K562 (cell line): ENCODE data around the gene AIRE. TPM values are rescaled to one million over a fixed set of nuclear protein-coding genes. Genes with fewer than 3 reads are reported as not detected.

Source experiments
- ATAC-seq: fragments of 200-7000 bp; cut with Tn5 transposase; 3 replicates; pipeline ENCODE4 v1.9.1; 2020; ENCODE audit warnings: moderate library complexity
- BruUV-seq: library from RNA; stranded (reverse); fragments of 400-500 nt; replicated peaks from 2 replicates; lab custom pipeline; 2021; lab: Mats Ljungman, UMichigan
- CTCF ChIA-PET: fragments of 300-600 bp; formaldehyde crosslinking; extraction: SDS; loops from one replicate; lab custom pipeline; 2021; ENCODE audit warnings: low intra/inter-chr PET ratio; lab: Yijun Ruan, JAX
- POLR2A ChIA-PET: fragments of 300-600, 350-650 bp; sonication (Branson Sonifier 250); formaldehyde crosslinking; extraction: SDS; loops from one replicate; lab custom pipeline; 2021; ENCODE audit warnings: antibody characterized with exemption, inconsistent platforms; lab: Yijun Ruan, JAX
- DNase-seq, 4 experiments: peaks; one replicate each; pipeline versions ENCODE4 v3.0.0 to v3.0.0-alpha.2; 2011 to 2018; ENCODE audit warnings: low spot score in 3 of 4, mixed read lengths in 3 of 4; ENCODE audit errors: extremely low read depth in 1 of 4
- FAIRE-seq: peaks from 2 replicates; lab custom pipeline; 2011; peaks lifted over from hg19 to GRCh38; lab: Jason Lieb, UNC
- H2AFZ ChIP-seq: 2 replicates; pipeline ENCODE4 v1.6.0; 2011; ENCODE audit warnings: low read depth, low read length, control low read depth, inconsistent platforms
- H3K27ac ChIP-seq: fragments of 200-600 bp; 3 replicates; pipeline ENCODE4 v1.8.0; 2011; ENCODE audit warnings: low read depth, mild to moderate bottlenecking, control low read depth, inconsistent platforms, low read length, moderate library complexity, mixed read lengths; ENCODE audit errors: extremely low read depth
- H3K27me3 ChIP-seq, 2 experiments: fragments of 300-600 bp in 1 of 2; 2 replicates in 1 of 2; 3 replicates in 1 of 2; pipeline versions ENCODE4 v1.6.0 to v1.8.0; 2011; ENCODE audit warnings: inconsistent platforms in 2 of 2, low read length in 2 of 2, mild to moderate bottlenecking in 1 of 2, mixed read lengths in 1 of 2, moderate library complexity in 1 of 2; ENCODE audit not compliant: control insufficient read depth in 2 of 2, insufficient read depth in 2 of 2
- H3K36me3 ChIP-seq: fragments of 300-600 bp; 3 replicates; pipeline ENCODE4 v1.8.0; 2011; ENCODE audit warnings: mild to moderate bottlenecking, low read length, inconsistent platforms; ENCODE audit not compliant: control insufficient read depth, insufficient read depth
- H3K4me1 ChIP-seq, 2 experiments: fragments of 200-600 bp in 1 of 2; replicated peaks in 1 of 2; 2 replicates in 1 of 2; 3 replicates in 1 of 2; pipeline versions ENCODE4 v1.5.1 to v1.8.0; 2011; ENCODE audit warnings: inconsistent platforms in 2 of 2, low read length in 2 of 2, mild to moderate bottlenecking in 1 of 2, mixed read lengths in 1 of 2, moderate library complexity in 1 of 2; ENCODE audit not compliant: control insufficient read depth in 2 of 2, insufficient read depth in 2 of 2
- H3K4me2 ChIP-seq: 2 replicates; pipeline ENCODE4 v1.6.1; 2011; ENCODE audit warnings: low read length, control low read depth, inconsistent platforms, mixed read lengths; ENCODE audit not compliant: insufficient read depth
- H3K4me3 ChIP-seq: fragments of 200-600 bp; sonication (generic), shearing (Covaris generic); 2 replicates; pipeline ENCODE4 v1.5.1; 2016; ENCODE audit warnings: control low read depth, inconsistent platforms
- H3K79me2 ChIP-seq: fragments of 200-600 bp; 3 replicates; pipeline ENCODE4 v1.8.0; 2011; ENCODE audit warnings: low read length, inconsistent platforms; ENCODE audit not compliant: control insufficient read depth, insufficient read depth
- H3K9ac ChIP-seq, 2 experiments: 2 replicates each; pipeline versions ENCODE4 v1.6.0 to v1.6.1; 2011; ENCODE audit warnings: low read depth in 2 of 2, low read length in 2 of 2, control low read depth in 1 of 2, inconsistent platforms in 1 of 2, mild to moderate bottlenecking in 1 of 2, mixed read lengths in 1 of 2; ENCODE audit not compliant: insufficient read depth in 1 of 2
- H3K9me1 ChIP-seq: one replicate; pipeline ENCODE4 v1.6.0; 2011; ENCODE audit warnings: inconsistent platforms, mild to moderate bottlenecking, low read length, moderate library complexity; ENCODE audit not compliant: control insufficient read depth, insufficient read depth
- H3K9me3 ChIP-seq: replicated peaks from 2 replicates; pipeline ENCODE4 v1.5.1; 2011; ENCODE audit warnings: low read depth, low read length, inconsistent platforms; ENCODE audit not compliant: control insufficient read depth, insufficient read depth
- H4K20me1 ChIP-seq: replicated peaks from 2 replicates; pipeline ENCODE4 v1.6.1; 2011; ENCODE audit warnings: low read length, inconsistent platforms, mixed read lengths; ENCODE audit not compliant: control insufficient read depth, insufficient read depth
- BRD4 ChIP-seq: fragments of 200-600 bp; sonication (generic); IDR thresholded peaks from 2 replicates; pipeline ENCODE4 v1.6.1; 2017; ENCODE audit warnings: inconsistent platforms
- FOSL1 ChIP-seq: fragments of 200-800 bp; sonication (Bioruptor generic); conservative IDR thresholded peaks from 2 replicates; pipeline ENCODE4 v1.6.1; 2016; ENCODE audit warnings: missing genetic modification characterization, missing compliant biosample characterization
- MEF2A ChIP-seq: IDR thresholded peaks from 2 replicates; pipeline ENCODE4 v1.6.1; 2011; ENCODE audit warnings: low read depth, mild to moderate bottlenecking, low read length, moderate library complexity; ENCODE audit not compliant: control insufficient read depth
- NCOA1 ChIP-seq: fragments of 450-650 bp; IDR thresholded peaks from 2 replicates; pipeline ENCODE4 v1.6.1; 2016; ENCODE audit warnings: low read depth
- PHB ChIP-seq: fragments of 250-450 bp; sonication (Bioruptor Pico); IDR thresholded peaks from 2 replicates; pipeline ENCODE4 v1.5.0; 2021
- POLR2H ChIP-seq: IDR thresholded peaks from 2 replicates; pipeline ENCODE4 v1.6.1; 2016; ENCODE audit warnings: missing genetic modification characterization, low read depth, mild to moderate bottlenecking, control low read depth, missing compliant biosample characterization, moderate library complexity
- PPARD ChIP-seq: fragments of 250-450 bp; sonication (Bioruptor Pico); IDR thresholded peaks from 2 replicates; pipeline ENCODE4 v1.8.0; 2022; ENCODE audit warnings: inconsistent platforms, mild to moderate bottlenecking, moderate library complexity
- RAD21 ChIP-seq, 2 experiments: fragments of 250-450 bp in 1 of 2; fragments of 450-650 bp in 1 of 2; sonication (Bioruptor Pico) in 1 of 2; formaldehyde crosslinking in 1 of 2; IDR thresholded peaks in 1 of 2; conservative IDR thresholded peaks in 1 of 2; 2 replicates each; pipeline versions ENCODE4 v1.4.0 to v1.8.0; 2020 to 2022; ENCODE audit warnings: mild to moderate bottlenecking in 2 of 2, moderate library complexity in 1 of 2
- RNF2 ChIP-seq: sonication (generic); IDR thresholded peaks from 2 replicates; pipeline ENCODE4 v1.6.1; 2016
- ZNF146 ChIP-seq: IDR thresholded peaks from one replicate; pipeline ENCODE4 v1.6.1; 2018; ENCODE audit warnings: missing compliant biosample characterization; ENCODE audit not compliant: unreplicated experiment
- ZNF165 ChIP-seq: fragments of 250-450 bp; sonication (Bioruptor Pico); IDR thresholded peaks from 2 replicates; pipeline ENCODE4 v1.4.0; 2020; ENCODE audit warnings: borderline replicate concordance
- ZNF3 ChIP-seq: fragments of 250-450 bp; sonication (Bioruptor Pico); IDR thresholded peaks from 2 replicates; pipeline ENCODE4 v1.5.0; 2021; ENCODE audit warnings: mild to moderate bottlenecking, moderate library complexity
- ZNF408 ChIP-seq: fragments of 250-450 bp; sonication (Bioruptor Pico); IDR thresholded peaks from 2 replicates; pipeline ENCODE4 v1.4.0; 2020; ENCODE audit warnings: low read depth, mild to moderate bottlenecking, moderate library complexity
- ZNF449 ChIP-seq: fragments of 250-450 bp; sonication (Bioruptor Pico); IDR thresholded peaks from 2 replicates; pipeline ENCODE4 v1.8.0; 2022; ENCODE audit warnings: moderate library complexity, mild to moderate bottlenecking, inconsistent platforms
- WGBS: fragments of 100-300 bp; shearing (Covaris generic); methylation state at CpG from one replicate; pipeline ENCODE4 v1.1.6; 2016; ENCODE audit warnings: low coverage, mixed read lengths; ENCODE audit not compliant: insufficient coverage; ENCODE audit errors: missing lambda C conversion rate; 5-methylcytosine and 5-hydroxymethylcytosine counted together
- in situ Hi-C: fragments of 300-500 bp; cut with MboI; formaldehyde crosslinking; loops from 4 replicates; pipeline ENCODE4 v1.15.0; 2018; ENCODE audit warnings: inconsistent platforms, mixed read lengths
- intact Hi-C: fragments of 100-400 bp; cut with micrococcal nuclease; formaldehyde crosslinking; loops from 2 replicates; pipeline ENCODE4 v1.14.2; 2022
- polyA plus RNA-seq, 8 experiments: library from polyadenylated mRNA; depleted of rRNA in 4 of 8; stranded (reverse) in 5 of 8; unstranded in 3 of 8; fragments of >200 nt; fragmentation: Nextera tagmentation in 2 of 8; fragmentation: Illumina TruSeq in 1 of 8; extraction: Ambion mirVana in 2 of 8; extraction: Trizol in 1 of 8; gene quantifications; 2 replicates each; pipeline versions ENCODE4 v1.2.1 to v1.2.3, GENCODE V29; 2011 to 2014; ENCODE audit warnings: inconsistent platforms in 1 of 8, missing spikeins in 1 of 8
- total RNA-seq, 7 experiments: library from RNA; depleted of rRNA in 6 of 7; stranded (reverse); fragments of >200 nt in 6 of 7; fragmentation: Illumina TruSeq in 2 of 7; extraction: Trizol in 2 of 7; gene quantifications; 2 replicates each; pipeline versions ENCODE4 v1.2.1 to v1.2.3, GENCODE V29; 2011 to 2021; ENCODE audit warnings: low replicate concordance in 1 of 7
- TF ChIP-seq, protein P1 (sequence below): fragments of 250-450 bp; sonication (Bioruptor Pico); IDR thresholded peaks from 2 replicates; pipeline ENCODE4 v1.8.0; 2022; ENCODE audit warnings: inconsistent platforms
- TF ChIP-seq, protein P2 (sequence below): fragments of 250-450 bp; sonication (Bioruptor Pico); IDR thresholded peaks from 2 replicates; pipeline ENCODE4 v1.4.0; 2020; ENCODE audit warnings: mild to moderate bottlenecking, moderate library complexity

Gene AIRE
- total and polyA plus RNA-seq, 9 of the 15 experiments (the other 6 are each of a cell fraction or from before 2014, with no cell fraction given), result 0.01 TPM; not detected in 8

DNA sequence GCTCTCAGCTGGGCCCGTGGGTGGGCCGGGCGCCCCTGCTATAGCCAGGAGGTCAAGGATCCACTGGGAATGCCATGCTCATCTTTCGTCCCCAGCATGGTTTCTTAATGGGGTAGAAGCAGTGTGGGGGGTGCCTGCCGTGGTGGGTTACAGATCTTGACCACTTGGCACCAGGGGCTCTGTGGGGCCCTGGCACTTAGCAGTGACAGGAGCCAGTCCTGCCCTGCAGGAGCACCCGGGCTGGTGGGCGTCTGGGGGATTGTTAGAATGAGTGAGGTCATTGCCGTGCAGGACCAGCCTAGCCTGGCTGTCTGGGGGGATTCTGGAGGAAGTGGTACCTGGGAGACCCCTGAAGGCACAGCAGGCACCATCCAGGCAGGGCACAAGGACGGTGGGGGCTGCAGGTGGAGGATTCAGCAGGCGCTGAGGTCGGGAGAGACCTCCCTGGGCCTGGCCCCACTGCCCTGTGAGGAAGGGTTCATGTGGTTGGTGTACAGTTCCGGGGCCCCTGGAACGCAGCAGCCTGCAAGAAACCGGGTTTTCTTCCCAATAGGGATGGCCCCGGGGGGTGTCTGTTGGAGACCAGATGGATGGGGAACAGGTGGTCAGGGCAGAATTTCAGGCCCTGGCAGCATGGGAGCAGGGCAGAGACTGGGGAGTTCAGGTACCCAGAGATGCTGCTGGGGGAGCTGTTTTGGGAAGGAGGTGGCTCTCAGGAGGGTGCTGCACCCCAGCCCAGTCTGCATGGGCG is 4.8 kb downstream of the AIRE start:
- no TSS peak for BruUV-seq
- CTCF ChIA-PET, result no interaction called here
- TF ChIP-seq, protein P1, sequence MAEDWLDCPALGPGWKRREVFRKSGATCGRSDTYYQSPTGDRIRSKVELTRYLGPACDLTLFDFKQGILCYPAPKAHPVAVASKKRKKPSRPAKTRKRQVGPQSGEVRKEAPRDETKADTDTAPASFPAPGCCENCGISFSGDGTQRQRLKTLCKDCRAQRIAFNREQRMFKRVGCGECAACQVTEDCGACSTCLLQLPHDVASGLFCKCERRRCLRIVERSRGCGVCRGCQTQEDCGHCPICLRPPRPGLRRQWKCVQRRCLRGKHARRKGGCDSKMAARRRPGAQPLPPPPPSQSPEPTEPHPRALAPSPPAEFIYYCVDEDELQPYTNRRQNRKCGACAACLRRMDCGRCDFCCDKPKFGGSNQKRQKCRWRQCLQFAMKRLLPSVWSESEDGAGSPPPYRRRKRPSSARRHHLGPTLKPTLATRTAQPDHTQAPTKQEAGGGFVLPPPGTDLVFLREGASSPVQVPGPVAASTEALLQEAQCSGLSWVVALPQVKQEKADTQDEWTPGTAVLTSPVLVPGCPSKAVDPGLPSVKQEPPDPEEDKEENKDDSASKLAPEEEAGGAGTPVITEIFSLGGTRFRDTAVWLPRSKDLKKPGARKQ (CRISPR knock-in tag), result no peak
- TF ChIP-seq RAD21 (CRISPR knock-in tag; conservative IDR thresholded peaks at IDR 0.05 in 1 of 2, IDR thresholded peaks at IDR 0.05 in 1 of 2) (no peak), ZNF146 (no peak), ZNF3 (CRISPR knock-in tag) (no peak), PHB (CRISPR knock-in tag) (no peak), ZNF408 (CRISPR knock-in tag) (no peak), MEF2A (no peak), ZNF449 (CRISPR knock-in tag) (no peak), FOSL1 (tag) (no peak), PPARD (CRISPR knock-in tag) (no peak), ZNF165 (CRISPR knock-in tag) (no peak), NCOA1 (no peak), RNF2 (no peak), BRD4 (no peak), POLR2H (tag) (no peak)
- TF ChIP-seq, protein P2, sequence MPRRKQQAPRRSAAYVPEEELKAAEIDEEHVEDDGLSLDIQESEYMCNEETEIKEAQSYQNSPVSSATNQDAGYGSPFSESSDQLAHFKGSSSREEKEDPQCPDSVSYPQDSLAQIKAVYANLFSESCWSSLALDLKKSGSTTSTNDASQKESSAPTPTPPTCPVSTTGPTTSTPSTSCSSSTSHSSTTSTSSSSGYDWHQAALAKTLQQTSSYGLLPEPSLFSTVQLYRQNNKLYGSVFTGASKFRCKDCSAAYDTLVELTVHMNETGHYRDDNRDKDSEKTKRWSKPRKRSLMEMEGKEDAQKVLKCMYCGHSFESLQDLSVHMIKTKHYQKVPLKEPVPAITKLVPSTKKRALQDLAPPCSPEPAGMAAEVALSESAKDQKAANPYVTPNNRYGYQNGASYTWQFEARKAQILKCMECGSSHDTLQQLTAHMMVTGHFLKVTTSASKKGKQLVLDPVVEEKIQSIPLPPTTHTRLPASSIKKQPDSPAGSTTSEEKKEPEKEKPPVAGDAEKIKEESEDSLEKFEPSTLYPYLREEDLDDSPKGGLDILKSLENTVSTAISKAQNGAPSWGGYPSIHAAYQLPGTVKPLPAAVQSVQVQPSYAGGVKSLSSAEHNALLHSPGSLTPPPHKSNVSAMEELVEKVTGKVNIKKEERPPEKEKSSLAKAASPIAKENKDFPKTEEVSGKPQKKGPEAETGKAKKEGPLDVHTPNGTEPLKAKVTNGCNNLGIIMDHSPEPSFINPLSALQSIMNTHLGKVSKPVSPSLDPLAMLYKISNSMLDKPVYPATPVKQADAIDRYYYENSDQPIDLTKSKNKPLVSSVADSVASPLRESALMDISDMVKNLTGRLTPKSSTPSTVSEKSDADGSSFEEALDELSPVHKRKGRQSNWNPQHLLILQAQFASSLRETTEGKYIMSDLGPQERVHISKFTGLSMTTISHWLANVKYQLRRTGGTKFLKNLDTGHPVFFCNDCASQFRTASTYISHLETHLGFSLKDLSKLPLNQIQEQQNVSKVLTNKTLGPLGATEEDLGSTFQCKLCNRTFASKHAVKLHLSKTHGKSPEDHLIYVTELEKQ (CRISPR knock-in tag), result no peak

More for the DNA sequence above, 4.8 kb downstream of the AIRE start:
- ATAC-seq, result no peak
- Histone ChIP-seq H3K27ac (no peak overlapping the region), H3K4me3 (no peak overlapping the region), H3K27me3 (peaks cover 16 to 74% of the 10 kb centered on the region in 2 experiments; a peak in 4 of 5 replicates), H4K20me1 (peaks cover 20% of the 10 kb centered on the region), H3K9ac (no peak overlapping the region), H3K79me2 (no peaks in the 10 kb centered on the region), H2AFZ (no peak overlapping the region), H3K9me1 (peaks cover 3% of the 10 kb centered on the region), H3K4me2 (no peak overlapping the region), H3K4me1 (peaks cover 0 to 67% of the 10 kb centered on the region in 2 experiments; a peak in 3 of 5 replicates), H3K36me3 (no peaks in the 10 kb centered on the region), H3K9me3 (no peaks in the 10 kb centered on the region)
- in situ Hi-C loops (loop anchor here (25.0 kb wide), 1 partner anchor 128 kb away; no protein-coding TSS in a partner anchor), intact Hi-C loops (no loop called here)
- 1% methylated on average over 16 of the region's 16 CpGs for WGBS
- FAIRE-seq, result no peak
- DNase-seq, result no peak
- POLR2A ChIA-PET, result no interaction called here
